ENCODE measurements around the gene WASF1. TPM values are rescaled to one million over a fixed set of nuclear protein-coding genes. Genes with fewer than 3 reads are reported as not detected.

WASF1 gene
- total RNA-seq, 1 experiment from 2014 or later: 28.6 TPM

DNA sequence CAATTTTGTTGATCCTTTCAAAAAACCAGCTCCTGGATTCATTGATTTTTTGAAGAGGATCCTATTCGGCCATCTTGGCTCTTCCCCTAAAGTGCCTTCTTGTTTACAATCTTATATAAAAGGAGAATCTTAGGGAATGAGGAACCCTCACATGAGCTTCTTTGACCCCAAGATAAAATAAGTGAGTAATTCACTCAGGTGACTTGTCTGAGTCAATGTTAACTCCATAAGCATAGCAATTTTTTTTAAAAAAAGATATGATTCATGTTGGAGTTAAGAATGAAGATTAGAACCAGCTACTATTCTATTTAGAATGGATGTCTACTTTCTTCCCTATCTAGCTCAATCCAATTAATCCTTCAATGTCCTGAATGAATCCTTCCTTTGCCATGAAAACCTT, 21.0 kb downstream of the WASF1 start:
- no peak overlapping the region for H3K9ac ChIP-seq (ENCODE audit: extremely low read depth, insufficient read length, low read length)
- Mint-ChIP-seq H3K9me3 (peaks cover 0 to 10% of the 10 kb centered on the region in 2 experiments; a peak in 4 of 5 replicates), H3K4me1 (peaks cover 9 to 11% of the 10 kb centered on the region in 2 experiments), H3K36me3 (ENCODE audit: insufficient read depth in 1 of 3, low read depth in 3 of 3) (peaks cover 6 to 12% (median 11%) of the 10 kb centered on the region in 3 experiments), H3K27ac (no peak overlapping the region), H3K4me3 (no peak overlapping the region), H3K27me3 (ENCODE audit: low read depth) (no peaks in the 10 kb centered on the region)
- H2BK20ac ChIP-seq (ENCODE audit: low read depth, low read length, poor library complexity, severe bottlenecking): no peak overlapping the region
- H3K14ac ChIP-seq (ENCODE audit: insufficient read depth, low read length): no peak overlapping the region
- no peak overlapping the region for H2AFZ ChIP-seq (ENCODE audit: low read length)
- H2BK5ac ChIP-seq (ENCODE audit: insufficient read length, low read length): no peak overlapping the region
- H2BK120ac ChIP-seq (ENCODE audit: low read depth, low read length, poor library complexity, severe bottlenecking): no peak overlapping the region
- no peak overlapping the region for H3K23ac ChIP-seq (ENCODE audit: insufficient read length, low read depth, low read length)
- H4K8ac ChIP-seq (replicated peaks; ENCODE audit: insufficient read length, low read depth, low read length): no peak overlapping the region
- no peak overlapping the region for H3K27ac ChIP-seq (ENCODE audit: insufficient read length, low read depth, low read length)
- no peaks in the 10 kb centered on the region for H3K9me3 ChIP-seq (ENCODE audit: control insufficient read depth, low read depth, low read length)
- no peak overlapping the region for H4K5ac ChIP-seq (ENCODE audit: insufficient read length, low read depth, low read length)
- no peak for DNase-seq
- no peak overlapping the region for H3K18ac ChIP-seq (ENCODE audit: insufficient read length, low read depth, low read length)
- TF ChIP-seq, protein P1, sequence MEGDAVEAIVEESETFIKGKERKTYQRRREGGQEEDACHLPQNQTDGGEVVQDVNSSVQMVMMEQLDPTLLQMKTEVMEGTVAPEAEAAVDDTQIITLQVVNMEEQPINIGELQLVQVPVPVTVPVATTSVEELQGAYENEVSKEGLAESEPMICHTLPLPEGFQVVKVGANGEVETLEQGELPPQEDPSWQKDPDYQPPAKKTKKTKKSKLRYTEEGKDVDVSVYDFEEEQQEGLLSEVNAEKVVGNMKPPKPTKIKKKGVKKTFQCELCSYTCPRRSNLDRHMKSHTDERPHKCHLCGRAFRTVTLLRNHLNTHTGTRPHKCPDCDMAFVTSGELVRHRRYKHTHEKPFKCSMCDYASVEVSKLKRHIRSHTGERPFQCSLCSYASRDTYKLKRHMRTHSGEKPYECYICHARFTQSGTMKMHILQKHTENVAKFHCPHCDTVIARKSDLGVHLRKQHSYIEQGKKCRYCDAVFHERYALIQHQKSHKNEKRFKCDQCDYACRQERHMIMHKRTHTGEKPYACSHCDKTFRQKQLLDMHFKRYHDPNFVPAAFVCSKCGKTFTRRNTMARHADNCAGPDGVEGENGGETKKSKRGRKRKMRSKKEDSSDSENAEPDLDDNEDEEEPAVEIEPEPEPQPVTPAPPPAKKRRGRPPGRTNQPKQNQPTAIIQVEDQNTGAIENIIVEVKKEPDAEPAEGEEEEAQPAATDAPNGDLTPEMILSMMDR (conservative IDR thresholded peaks at IDR 0.05): no peak
- H4K91ac ChIP-seq (ENCODE audit: insufficient read length, low read depth, low read length): no peak overlapping the region
- H2BK12ac ChIP-seq (ENCODE audit: insufficient read length, low read depth, low read length): no peak overlapping the region
- H3K23me2 ChIP-seq (ENCODE audit: insufficient read length, low read depth, low read length, poor library complexity, severe bottlenecking): no peaks in the 10 kb centered on the region
- no peak overlapping the region for H2BK15ac ChIP-seq (ENCODE audit: low read depth, low read length)
- H4K20me1 ChIP-seq (ENCODE audit: control insufficient read depth, insufficient read depth, insufficient read length): no peaks in the 10 kb centered on the region
- H3K79me1 ChIP-seq (ENCODE audit: insufficient read depth, low read depth, low read length, poor library complexity, severe bottlenecking): no peaks in the 10 kb centered on the region
- no peak overlapping the region for H3K4ac ChIP-seq (ENCODE audit: low read depth, low read length)
- no peaks in the 10 kb centered on the region for H3K27me3 ChIP-seq (ENCODE audit: insufficient read depth, low read length)
- H3K4me2 ChIP-seq (ENCODE audit: insufficient read depth, insufficient read length, low read length): no peak overlapping the region
- no peak overlapping the region for H2AK5ac ChIP-seq (ENCODE audit: insufficient read length, low read length)
- H3K79me2 ChIP-seq (ENCODE audit: insufficient read depth, low read length): no peaks in the 10 kb centered on the region
- H3K56ac ChIP-seq (ENCODE audit: insufficient read length, low read depth, low read length): no peak overlapping the region
- H3K4me1 ChIP-seq (ENCODE audit: insufficient read depth, low read length): no peaks in the 10 kb centered on the region
- WGBS (ENCODE audit: extremely low coverage, insufficient read length, low lambda C conversion rate): no CpG with 5 or more reads among the region's 1 CpG
- no peak overlapping the region for H3T11ph ChIP-seq (ENCODE audit: low read length)

Data from H9 (cell line).